ENCODE measurements around the gene TPPP3.

DNA sequence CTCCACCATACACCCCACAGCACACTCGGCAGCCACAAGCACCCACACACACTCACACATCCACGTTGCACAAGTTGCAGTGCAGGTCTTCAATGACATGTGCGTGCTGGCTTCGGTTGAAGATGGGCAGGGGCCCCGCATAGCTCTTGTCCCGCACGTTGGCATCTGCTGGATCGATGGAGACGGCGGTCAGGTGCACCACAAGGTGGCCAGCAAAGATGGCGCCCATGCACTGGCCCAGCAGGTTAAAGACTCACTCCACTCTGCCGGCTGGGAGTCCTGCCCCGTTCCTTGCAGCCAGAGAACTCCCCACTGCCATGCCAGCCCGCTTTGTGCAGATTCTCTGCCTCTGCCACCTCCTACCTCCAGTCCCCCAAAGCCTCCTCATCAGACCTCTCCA is 7.6 kb upstream of the TPPP3 start:
- TF ChIP-seq, protein P1, sequence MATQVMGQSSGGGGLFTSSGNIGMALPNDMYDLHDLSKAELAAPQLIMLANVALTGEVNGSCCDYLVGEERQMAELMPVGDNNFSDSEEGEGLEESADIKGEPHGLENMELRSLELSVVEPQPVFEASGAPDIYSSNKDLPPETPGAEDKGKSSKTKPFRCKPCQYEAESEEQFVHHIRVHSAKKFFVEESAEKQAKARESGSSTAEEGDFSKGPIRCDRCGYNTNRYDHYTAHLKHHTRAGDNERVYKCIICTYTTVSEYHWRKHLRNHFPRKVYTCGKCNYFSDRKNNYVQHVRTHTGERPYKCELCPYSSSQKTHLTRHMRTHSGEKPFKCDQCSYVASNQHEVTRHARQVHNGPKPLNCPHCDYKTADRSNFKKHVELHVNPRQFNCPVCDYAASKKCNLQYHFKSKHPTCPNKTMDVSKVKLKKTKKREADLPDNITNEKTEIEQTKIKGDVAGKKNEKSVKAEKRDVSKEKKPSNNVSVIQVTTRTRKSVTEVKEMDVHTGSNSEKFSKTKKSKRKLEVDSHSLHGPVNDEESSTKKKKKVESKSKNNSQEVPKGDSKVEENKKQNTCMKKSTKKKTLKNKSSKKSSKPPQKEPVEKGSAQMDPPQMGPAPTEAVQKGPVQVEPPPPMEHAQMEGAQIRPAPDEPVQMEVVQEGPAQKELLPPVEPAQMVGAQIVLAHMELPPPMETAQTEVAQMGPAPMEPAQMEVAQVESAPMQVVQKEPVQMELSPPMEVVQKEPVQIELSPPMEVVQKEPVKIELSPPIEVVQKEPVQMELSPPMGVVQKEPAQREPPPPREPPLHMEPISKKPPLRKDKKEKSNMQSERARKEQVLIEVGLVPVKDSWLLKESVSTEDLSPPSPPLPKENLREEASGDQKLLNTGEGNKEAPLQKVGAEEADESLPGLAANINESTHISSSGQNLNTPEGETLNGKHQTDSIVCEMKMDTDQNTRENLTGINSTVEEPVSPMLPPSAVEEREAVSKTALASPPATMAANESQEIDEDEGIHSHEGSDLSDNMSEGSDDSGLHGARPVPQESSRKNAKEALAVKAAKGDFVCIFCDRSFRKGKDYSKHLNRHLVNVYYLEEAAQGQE (IDR thresholded peaks at IDR 0.05; ENCODE audit: insufficient read depth in 1 of 2, low read depth in 2 of 2, low read length in 1 of 2), result no peak
- TF ChIP-seq, protein P2, sequence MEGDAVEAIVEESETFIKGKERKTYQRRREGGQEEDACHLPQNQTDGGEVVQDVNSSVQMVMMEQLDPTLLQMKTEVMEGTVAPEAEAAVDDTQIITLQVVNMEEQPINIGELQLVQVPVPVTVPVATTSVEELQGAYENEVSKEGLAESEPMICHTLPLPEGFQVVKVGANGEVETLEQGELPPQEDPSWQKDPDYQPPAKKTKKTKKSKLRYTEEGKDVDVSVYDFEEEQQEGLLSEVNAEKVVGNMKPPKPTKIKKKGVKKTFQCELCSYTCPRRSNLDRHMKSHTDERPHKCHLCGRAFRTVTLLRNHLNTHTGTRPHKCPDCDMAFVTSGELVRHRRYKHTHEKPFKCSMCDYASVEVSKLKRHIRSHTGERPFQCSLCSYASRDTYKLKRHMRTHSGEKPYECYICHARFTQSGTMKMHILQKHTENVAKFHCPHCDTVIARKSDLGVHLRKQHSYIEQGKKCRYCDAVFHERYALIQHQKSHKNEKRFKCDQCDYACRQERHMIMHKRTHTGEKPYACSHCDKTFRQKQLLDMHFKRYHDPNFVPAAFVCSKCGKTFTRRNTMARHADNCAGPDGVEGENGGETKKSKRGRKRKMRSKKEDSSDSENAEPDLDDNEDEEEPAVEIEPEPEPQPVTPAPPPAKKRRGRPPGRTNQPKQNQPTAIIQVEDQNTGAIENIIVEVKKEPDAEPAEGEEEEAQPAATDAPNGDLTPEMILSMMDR (IDR thresholded peaks at IDR 0.05), result no peak
- no peak for TF ChIP-seq TCF7L2 (IDR thresholded peaks at IDR 0.05; ENCODE audit: low read depth, low read length)
